T47D (cell line): Measurements from ENCODE around the gene HM13.
"Not testable (repeated sequence)": the region's sequence is repeated elsewhere in the genome, so short reads cannot be mapped to it uniquely, and the experiment has no call there.

Experiments used
- DNase-seq, 2 experiments: peaks; one replicate each; pipeline versions ENCODE4 v3.0.0 to v3.0.0-alpha.2; 2011 to 2012; ENCODE audit warnings: low read depth in 1 of 2, low spot score in 1 of 2
- JUND ChIP-seq: IDR thresholded peaks from 2 replicates; pipeline ENCODE4 v1.6.1; 2012; ENCODE audit warnings: low read depth
- in situ Hi-C: cut with HindIII; loops from 2 replicates; pipeline ENCODE4 v1.10.0; 2016; ENCODE audit warnings: low sequenced_read_pairs, low pct_unique_long_range_greater_than_20kb

The HM13 gene

GRCh38 chr20:31595654-31596411 lies 81.6 kb downstream of the HM13 start:
- no peak for DNase-seq
- in situ Hi-C loops, result no loop called here
- TF ChIP-seq JUND, result no peak

GRCh38 chr20:31596412-31596715 lies 82.1 kb downstream of the HM13 start:
- in situ Hi-C loops, DNase-seq: not testable (repeated sequence)

GRCh38 chr20:31596831-31597480 lies 82.7 kb downstream of the HM13 start:
- DNase-seq, result no peak
- TF ChIP-seq JUND, result no peak
- in situ Hi-C loops, result no loop called here

GRCh38 chr20:31597481-31597855 lies 83.2 kb downstream of the HM13 start:
- no peak for DNase-seq
- no peak for TF ChIP-seq JUND
- in situ Hi-C loops, result no loop called here

GRCh38 chr20:31602431-31602778 lies 88.2 kb downstream of the HM13 start:
- no peak for DNase-seq
- no peak for TF ChIP-seq JUND
- in situ Hi-C loops, result no loop called here

- no peak for DNase-seq
- in situ Hi-C loops, result no loop called here
Observed at GRCh38 chr20:31602779-31603441, 88.7 kb downstream of the HM13 start.

GRCh38 chr20:31603822-31604566 lies 89.8 kb downstream of the HM13 start:
- peak; percentile 94 to 97 for DNase-seq
- in situ Hi-C loops, result no loop called here
- TF ChIP-seq JUND, result no peak; the same call in 1 of the 2 replicates

More at GRCh38 chr20:31602779-31603441, 88.7 kb downstream of the HM13 start:
- no peak for TF ChIP-seq JUND

- in situ Hi-C loops, result no loop called here
- no peak for TF ChIP-seq JUND
- no peak for DNase-seq
Observed at GRCh38 chr20:31604567-31605030, 90.4 kb downstream of the HM13 start.

GRCh38 chr20:31605031-31605901 lies 91.0 kb downstream of the HM13 start, which contains the start of gene ID1:
Gene ID1 (plus strand): TSS chr20:31605289. CDS start chr20:31605388, 99 bp downstream.
- in situ Hi-C loops, result no loop called here
- TF ChIP-seq JUND, result no peak

GRCh38 chr20:31605902-31606803 lies 91.9 kb downstream of the HM13 start:
- in situ Hi-C loops, result no loop called here
- TF ChIP-seq JUND, result 0 out of 2 replicates have a peak, but pooled peaks have one; percentile 2
- DNase-seq, result peak in 1 of 2 experiments; percentile 38

More at GRCh38 chr20:31605031-31605901, 91.0 kb downstream of the HM13 start, which contains the start of gene ID1:
- peak; percentile 98 for DNase-seq
